ENCODE measurements around the gene MAML1.

DNA sequence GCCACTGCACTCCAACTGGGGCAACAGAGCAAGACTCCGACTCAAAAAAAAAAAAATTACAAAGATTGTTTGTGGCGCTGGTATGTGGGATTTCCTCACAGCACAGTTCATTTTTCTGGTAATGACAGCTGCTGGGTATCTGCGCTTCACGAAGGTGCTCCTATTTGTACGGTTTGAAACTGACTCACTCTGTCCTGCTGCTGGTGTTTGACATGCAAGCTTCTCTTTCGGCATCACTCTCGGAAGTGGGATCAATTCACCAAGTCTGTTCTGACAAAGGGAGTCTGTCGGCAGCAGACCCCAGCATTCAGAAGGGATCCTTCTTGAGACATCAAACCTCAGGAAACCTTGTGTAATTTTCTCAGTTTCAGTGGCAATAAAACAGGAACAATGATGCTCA, 26.3 kb downstream of the MAML1 start:
- TF ChIP-seq, protein P1, sequence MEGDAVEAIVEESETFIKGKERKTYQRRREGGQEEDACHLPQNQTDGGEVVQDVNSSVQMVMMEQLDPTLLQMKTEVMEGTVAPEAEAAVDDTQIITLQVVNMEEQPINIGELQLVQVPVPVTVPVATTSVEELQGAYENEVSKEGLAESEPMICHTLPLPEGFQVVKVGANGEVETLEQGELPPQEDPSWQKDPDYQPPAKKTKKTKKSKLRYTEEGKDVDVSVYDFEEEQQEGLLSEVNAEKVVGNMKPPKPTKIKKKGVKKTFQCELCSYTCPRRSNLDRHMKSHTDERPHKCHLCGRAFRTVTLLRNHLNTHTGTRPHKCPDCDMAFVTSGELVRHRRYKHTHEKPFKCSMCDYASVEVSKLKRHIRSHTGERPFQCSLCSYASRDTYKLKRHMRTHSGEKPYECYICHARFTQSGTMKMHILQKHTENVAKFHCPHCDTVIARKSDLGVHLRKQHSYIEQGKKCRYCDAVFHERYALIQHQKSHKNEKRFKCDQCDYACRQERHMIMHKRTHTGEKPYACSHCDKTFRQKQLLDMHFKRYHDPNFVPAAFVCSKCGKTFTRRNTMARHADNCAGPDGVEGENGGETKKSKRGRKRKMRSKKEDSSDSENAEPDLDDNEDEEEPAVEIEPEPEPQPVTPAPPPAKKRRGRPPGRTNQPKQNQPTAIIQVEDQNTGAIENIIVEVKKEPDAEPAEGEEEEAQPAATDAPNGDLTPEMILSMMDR (IDR thresholded peaks at IDR 0.05) = no peak
- no peak for TF ChIP-seq POLR2A (IDR thresholded peaks at IDR 0.05)
